K562 (cell line): ENCODE results near the gene ANKRD13B. TPM values are rescaled to one million over a fixed set of nuclear protein-coding genes. Genes with fewer than 3 reads are reported as not detected.

ENCODE experiments used
- ATAC-seq: fragments of 200-7000 bp; cut with Tn5 transposase; 3 replicates; pipeline ENCODE4 v1.9.1; 2020; ENCODE audit warnings: moderate library complexity
- BruUV-seq: library from RNA; stranded (reverse); fragments of 400-500 nt; replicated peaks from 2 replicates; lab custom pipeline; 2021; lab: Mats Ljungman, UMichigan
- CTCF ChIA-PET: fragments of 300-600 bp; formaldehyde crosslinking; extraction: SDS; loops from one replicate; lab custom pipeline; 2021; ENCODE audit warnings: low intra/inter-chr PET ratio; lab: Yijun Ruan, JAX
- POLR2A ChIA-PET: fragments of 300-600, 350-650 bp; sonication (Branson Sonifier 250); formaldehyde crosslinking; extraction: SDS; loops from one replicate; lab custom pipeline; 2021; ENCODE audit warnings: antibody characterized with exemption, inconsistent platforms; lab: Yijun Ruan, JAX
- DNase-seq, 4 experiments: peaks; one replicate each; pipeline versions ENCODE4 v3.0.0 to v3.0.0-alpha.2; 2011 to 2018; ENCODE audit warnings: low spot score in 3 of 4, mixed read lengths in 3 of 4; ENCODE audit errors: extremely low read depth in 1 of 4
- FAIRE-seq: peaks from 2 replicates; lab custom pipeline; 2011; peaks lifted over from hg19 to GRCh38; lab: Jason Lieb, UNC
- H2AFZ ChIP-seq: 2 replicates; pipeline ENCODE4 v1.6.0; 2011; ENCODE audit warnings: low read depth, low read length, control low read depth, inconsistent platforms
- H3K27ac ChIP-seq: fragments of 200-600 bp; 3 replicates; pipeline ENCODE4 v1.8.0; 2011; ENCODE audit warnings: low read depth, mild to moderate bottlenecking, control low read depth, inconsistent platforms, low read length, moderate library complexity, mixed read lengths; ENCODE audit errors: extremely low read depth
- H3K27me3 ChIP-seq, 2 experiments: fragments of 300-600 bp in 1 of 2; 2 replicates in 1 of 2; 3 replicates in 1 of 2; pipeline versions ENCODE4 v1.6.0 to v1.8.0; 2011; ENCODE audit warnings: inconsistent platforms in 2 of 2, low read length in 2 of 2, mild to moderate bottlenecking in 1 of 2, mixed read lengths in 1 of 2, moderate library complexity in 1 of 2; ENCODE audit not compliant: control insufficient read depth in 2 of 2, insufficient read depth in 2 of 2
- H3K36me3 ChIP-seq: fragments of 300-600 bp; 3 replicates; pipeline ENCODE4 v1.8.0; 2011; ENCODE audit warnings: mild to moderate bottlenecking, low read length, inconsistent platforms; ENCODE audit not compliant: control insufficient read depth, insufficient read depth
- H3K4me1 ChIP-seq, 2 experiments: fragments of 200-600 bp in 1 of 2; replicated peaks in 1 of 2; 2 replicates in 1 of 2; 3 replicates in 1 of 2; pipeline versions ENCODE4 v1.5.1 to v1.8.0; 2011; ENCODE audit warnings: inconsistent platforms in 2 of 2, low read length in 2 of 2, mild to moderate bottlenecking in 1 of 2, mixed read lengths in 1 of 2, moderate library complexity in 1 of 2; ENCODE audit not compliant: control insufficient read depth in 2 of 2, insufficient read depth in 2 of 2
- H3K4me2 ChIP-seq: 2 replicates; pipeline ENCODE4 v1.6.1; 2011; ENCODE audit warnings: low read length, control low read depth, inconsistent platforms, mixed read lengths; ENCODE audit not compliant: insufficient read depth
- H3K4me3 ChIP-seq: fragments of 200-600 bp; sonication (generic), shearing (Covaris generic); 2 replicates; pipeline ENCODE4 v1.5.1; 2016; ENCODE audit warnings: control low read depth, inconsistent platforms
- H3K79me2 ChIP-seq: fragments of 200-600 bp; 3 replicates; pipeline ENCODE4 v1.8.0; 2011; ENCODE audit warnings: low read length, inconsistent platforms; ENCODE audit not compliant: control insufficient read depth, insufficient read depth
- H3K9ac ChIP-seq, 2 experiments: 2 replicates each; pipeline versions ENCODE4 v1.6.0 to v1.6.1; 2011; ENCODE audit warnings: low read depth in 2 of 2, low read length in 2 of 2, control low read depth in 1 of 2, inconsistent platforms in 1 of 2, mild to moderate bottlenecking in 1 of 2, mixed read lengths in 1 of 2; ENCODE audit not compliant: insufficient read depth in 1 of 2
- H3K9me1 ChIP-seq: one replicate; pipeline ENCODE4 v1.6.0; 2011; ENCODE audit warnings: inconsistent platforms, mild to moderate bottlenecking, low read length, moderate library complexity; ENCODE audit not compliant: control insufficient read depth, insufficient read depth
- H3K9me3 ChIP-seq: replicated peaks from 2 replicates; pipeline ENCODE4 v1.5.1; 2011; ENCODE audit warnings: low read depth, low read length, inconsistent platforms; ENCODE audit not compliant: control insufficient read depth, insufficient read depth
- H4K20me1 ChIP-seq: replicated peaks from 2 replicates; pipeline ENCODE4 v1.6.1; 2011; ENCODE audit warnings: low read length, inconsistent platforms, mixed read lengths; ENCODE audit not compliant: control insufficient read depth, insufficient read depth
- RBM14 ChIP-seq: fragments of 200-400 bp; formaldehyde crosslinking; IDR thresholded peaks from 2 replicates; pipeline ENCODE4 v1.6.1; 2018; ENCODE audit warnings: low read depth, mild to moderate bottlenecking, low read length, moderate library complexity, borderline replicate concordance; ENCODE audit not compliant: insufficient read depth
- SPI1 ChIP-seq: IDR thresholded peaks from 2 replicates; pipeline ENCODE4 v1.6.1; 2011; ENCODE audit warnings: low read depth, low read length, control low read depth, borderline replicate concordance
- ZBTB17 ChIP-seq: fragments of 450-650 bp; formaldehyde crosslinking; IDR thresholded peaks from 2 replicates; pipeline ENCODE4 v1.4.0; 2020; ENCODE audit warnings: mild to moderate bottlenecking
- ZNF124 ChIP-seq: sonication (generic); formaldehyde crosslinking; IDR thresholded peaks from 2 replicates; pipeline ENCODE4 v1.8.1; 2022; ENCODE audit warnings: missing genetic modification reagents
- ZNF436 ChIP-seq: fragments of 250-450, 450-650 bp; sonication (Bioruptor Pico); formaldehyde crosslinking; IDR thresholded peaks from 2 replicates; pipeline ENCODE4 v1.7.0; 2020; ENCODE audit warnings: mild to moderate bottlenecking
- WGBS: fragments of 100-300 bp; shearing (Covaris generic); methylation state at CpG from one replicate; pipeline ENCODE4 v1.1.6; 2016; ENCODE audit warnings: low coverage, mixed read lengths; ENCODE audit not compliant: insufficient coverage; ENCODE audit errors: missing lambda C conversion rate; 5-methylcytosine and 5-hydroxymethylcytosine counted together
- in situ Hi-C: fragments of 300-500 bp; cut with MboI; formaldehyde crosslinking; loops from 4 replicates; pipeline ENCODE4 v1.15.0; 2018; ENCODE audit warnings: inconsistent platforms, mixed read lengths
- intact Hi-C: fragments of 100-400 bp; cut with micrococcal nuclease; formaldehyde crosslinking; loops from 2 replicates; pipeline ENCODE4 v1.14.2; 2022
- polyA plus RNA-seq, 8 experiments: library from polyadenylated mRNA; depleted of rRNA in 4 of 8; stranded (reverse) in 5 of 8; unstranded in 3 of 8; fragments of >200 nt; fragmentation: Nextera tagmentation in 2 of 8; fragmentation: Illumina TruSeq in 1 of 8; extraction: Ambion mirVana in 2 of 8; extraction: Trizol in 1 of 8; gene quantifications; 2 replicates each; pipeline versions ENCODE4 v1.2.1 to v1.2.3, GENCODE V29; 2011 to 2014; ENCODE audit warnings: inconsistent platforms in 1 of 8, missing spikeins in 1 of 8
- total RNA-seq, 7 experiments: library from RNA; depleted of rRNA in 6 of 7; stranded (reverse); fragments of >200 nt in 6 of 7; fragmentation: Illumina TruSeq in 2 of 7; extraction: Trizol in 2 of 7; gene quantifications; 2 replicates each; pipeline versions ENCODE4 v1.2.1 to v1.2.3, GENCODE V29; 2011 to 2021; ENCODE audit warnings: low replicate concordance in 1 of 7

The ANKRD13B gene
- total and polyA plus RNA-seq, 9 of the 15 experiments (the other 6 are each of a cell fraction or from before 2014, with no cell fraction given): 0.15 to 28.1 (median 4.6) TPM

DNA sequence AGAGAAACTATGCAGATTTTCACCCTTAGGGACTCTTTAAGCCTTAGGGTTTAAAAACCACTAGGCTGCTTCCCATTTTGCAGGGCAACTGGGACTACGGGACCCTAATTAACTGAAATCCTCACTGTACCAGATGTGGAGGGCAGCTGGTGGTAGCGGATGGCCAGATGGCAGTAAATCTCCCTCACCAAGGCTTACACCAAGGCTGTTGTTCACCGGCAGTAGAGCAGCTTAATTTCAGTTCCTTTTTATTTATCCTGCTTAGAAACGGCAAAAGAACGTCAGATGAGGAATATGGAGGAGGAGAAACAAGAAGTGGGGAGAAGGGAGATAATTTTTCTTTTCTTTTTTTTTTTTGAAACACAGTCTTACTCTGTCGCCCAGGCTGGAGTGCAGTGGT, 32.6 kb upstream of the ANKRD13B start:
- in situ Hi-C loops: no loop called here
- no peaks in the 10 kb centered on the region for H3K36me3 ChIP-seq
- BruUV-seq: no TSS peak
- H3K9me3 ChIP-seq: no peaks in the 10 kb centered on the region
- H3K27ac ChIP-seq: no peak overlapping the region
- H2AFZ ChIP-seq: no peak overlapping the region
- no peak for DNase-seq
- H3K4me1 ChIP-seq: peaks cover 8 to 9% of the 10 kb centered on the region in 2 experiments; a peak in 4 of 5 replicates
- TF ChIP-seq SPI1: 0 out of 2 replicates have a peak, but pooled peaks have one; percentile 12
- TF ChIP-seq ZNF436 (CRISPR knock-in tag): no peak
- TF ChIP-seq, all 486 proteins: peak for 1
- Histone ChIP-seq H3K27me3 (peaks cover 10 to 13% of the 10 kb centered on the region in 2 experiments; a peak in 4 of 5 replicates), H4K20me1 (peaks cover 19% of the 10 kb centered on the region), H3K79me2 (no peaks in the 10 kb centered on the region), H3K9me1 (no peaks in the 10 kb centered on the region), H3K9ac (peak overlapping the region in 1 of 2 experiments; percentile 53; a peak in 1 of 4 replicates), H3K4me3 (no peak overlapping the region), H3K4me2 (no peak overlapping the region)
- 11% methylated on average over 5 of the region's 6 CpGs for WGBS
- ATAC-seq (no peak), FAIRE-seq (no peak)
- POLR2A ChIA-PET: interaction anchor here (0.8 to 0.9 kb wide), 2 partner anchors 17 to 26 kb away, joined by 3 to 5 read pairs; no protein-coding TSS in a partner anchor
- intact Hi-C loops: no loop called here
- CTCF ChIA-PET: no interaction called here

DNA sequence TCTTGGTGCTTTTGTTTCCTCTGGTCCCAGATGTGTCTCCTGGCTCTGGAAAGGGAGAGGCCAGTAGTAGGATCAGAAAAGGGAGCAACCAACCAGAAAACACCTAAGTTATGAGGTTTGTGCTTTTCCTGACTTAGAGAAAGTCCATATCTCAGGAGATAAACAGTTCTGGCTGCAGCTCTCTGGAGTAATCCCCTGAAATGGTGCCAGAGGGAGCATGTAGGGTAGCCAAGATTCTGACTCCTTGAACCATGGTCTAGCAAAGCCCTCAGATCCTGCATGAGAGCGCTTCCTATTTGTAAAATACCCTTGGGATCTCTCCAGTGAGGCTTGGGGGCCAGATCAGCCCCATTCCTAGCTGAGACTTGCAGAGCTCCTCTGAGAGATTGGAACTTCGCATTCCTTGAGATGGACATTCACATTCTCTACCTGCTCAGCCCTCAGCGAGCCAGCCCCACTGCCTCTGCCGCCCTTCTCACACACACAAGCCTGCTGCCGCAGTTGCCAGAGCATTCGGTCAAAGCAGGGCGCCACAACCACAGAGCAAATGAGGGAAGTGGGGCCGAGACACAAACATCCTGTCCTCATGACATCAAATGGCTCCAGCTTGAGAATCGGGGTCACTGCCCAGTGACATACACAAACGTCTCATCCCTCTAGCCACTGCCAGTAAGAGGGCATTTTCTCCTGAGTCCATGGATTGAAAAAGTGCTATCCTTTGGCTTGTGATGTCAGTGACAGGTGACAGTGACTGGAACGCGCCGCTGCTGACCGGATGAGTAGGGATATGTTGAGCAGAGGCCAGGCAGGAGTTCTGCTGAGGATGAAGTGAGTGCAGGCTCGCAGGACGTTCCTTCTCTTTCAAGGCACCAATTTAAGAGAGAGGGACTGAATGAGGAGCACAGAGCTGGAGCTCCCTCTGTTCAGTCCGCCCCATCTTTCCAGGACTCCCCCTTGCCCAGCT, 31.1 kb upstream of the ANKRD13B start:
- no peak for FAIRE-seq
- no peaks in the 10 kb centered on the region for H3K79me2 ChIP-seq
- no peak overlapping the region for H3K4me3 ChIP-seq
- H3K4me1 ChIP-seq: peaks cover 8 to 17% of the 10 kb centered on the region in 2 experiments; a peak in 4 of 5 replicates
- ChIA-PET POLR2A (interaction anchor here (0.6 to 0.9 kb wide), 4 partner anchors 13 to 197 kb away, joined by 3 to 7 read pairs (median 4); no protein-coding TSS in a partner anchor), CTCF (no interaction called here)
- no peak overlapping the region for H2AFZ ChIP-seq
- H3K9me3 ChIP-seq: no peaks in the 10 kb centered on the region
- intact Hi-C loops: no loop called here
- no peaks in the 10 kb centered on the region for H3K36me3 ChIP-seq
- no peak overlapping the region for H3K27ac ChIP-seq
- DNase-seq: no peak
- WGBS: 46% methylated on average over 16 of the region's 17 CpGs
- no TSS peak for BruUV-seq
- peaks cover 19% of the 10 kb centered on the region for H4K20me1 ChIP-seq
- peaks cover 10 to 13% of the 10 kb centered on the region in 2 experiments; a peak in 4 of 5 replicates for H3K27me3 ChIP-seq
- 0 out of 4 replicates have a peak overlapping the region, but pooled peaks of 1 of the 2 experiments have one; percentile 3 for H3K9ac ChIP-seq
- no peak overlapping the region for H3K4me2 ChIP-seq
- H3K9me1 ChIP-seq: no peaks in the 10 kb centered on the region
- no peak for ATAC-seq
- in situ Hi-C loops: no loop called here
- TF ChIP-seq ZBTB17 (CRISPR knock-in tag): no peak
- TF ChIP-seq RBM14: no peak
- TF ChIP-seq ZNF124: no peak
